Measurements from ENCODE around the gene AGBL4.
A peak's percentile ranks its signal among the peaks of the same experiment; 100 is the strongest.
"Not testable (repeated sequence)": the region's sequence is repeated elsewhere in the genome, so short reads cannot be mapped to it uniquely, and the experiment has no call there.

AGBL4 gene

GRCh38 chr1:48536477-48536876 lies 1487.3 kb downstream of the AGBL4 start:
- TF ChIP-seq CTCF (conservative IDR thresholded peaks at IDR 0.05): no peak
- H3K27ac ChIP-seq: no peak overlapping the region

GRCh38 chr1:48532976-48533375 lies 1490.8 kb downstream of the AGBL4 start:
- no peak overlapping the region for H3K27ac ChIP-seq
- TF ChIP-seq CTCF (conservative IDR thresholded peaks at IDR 0.05): no peak

- TF ChIP-seq CTCF (conservative IDR thresholded peaks at IDR 0.05): peak; percentile 71
- peak overlapping the region; percentile 97 for H3K27ac ChIP-seq
Observed at GRCh38 chr1:48530727-48531351, 1492.9 kb downstream of the AGBL4 start.

GRCh38 chr1:48527051-48527450 lies 1496.7 kb downstream of the AGBL4 start:
- H3K27ac ChIP-seq: peak overlapping the region; percentile 97
- no peak for TF ChIP-seq CTCF (conservative IDR thresholded peaks at IDR 0.05)

GRCh38 chr1:48526008-48526710 lies 1497.6 kb downstream of the AGBL4 start:
- H3K27ac ChIP-seq: peak overlapping the region; percentile 97
- no peak for TF ChIP-seq CTCF (conservative IDR thresholded peaks at IDR 0.05)

GRCh38 chr1:48524892-48525467 lies 1498.8 kb downstream of the AGBL4 start:
- peak overlapping the region; percentile 97 for H3K27ac ChIP-seq
- no peak for TF ChIP-seq CTCF (conservative IDR thresholded peaks at IDR 0.05)

GRCh38 chr1:48523558-48523957 lies 1500.2 kb downstream of the AGBL4 start:
- no peak for TF ChIP-seq CTCF (conservative IDR thresholded peaks at IDR 0.05)
- no peak overlapping the region for H3K27ac ChIP-seq

GRCh38 chr1:48519896-48520295 lies 1503.9 kb downstream of the AGBL4 start:
- H3K27ac ChIP-seq: not testable (repeated sequence)
